NCI-H146 (cell line): Measurements from ENCODE around the gene SH3RF3.

Source experiments
- DNase-seq: peaks from one replicate; lab custom pipeline; 2025; lab: John Stamatoyannopoulos, UW

SH3RF3 gene

GRCh38 chr2:109139002-109139401, 10.0 kb downstream of the SH3RF3 start:
- DNase-seq: no peak

- no peak for DNase-seq
These were observed 10.9 kb downstream of the SH3RF3 start for GRCh38 chr2:109139865-109140396.

- DNase-seq: no peak
These were observed 12.1 kb downstream of the SH3RF3 start for GRCh38 chr2:109141006-109141600.

- no peak for DNase-seq
These were observed 12.8 kb downstream of the SH3RF3 start for GRCh38 chr2:109141727-109142283.

GRCh38 chr2:109142416-109143210, 13.6 kb downstream of the SH3RF3 start:
- DNase-seq: no peak

GRCh38 chr2:109143214-109144187, 14.5 kb downstream of the SH3RF3 start:
- no peak for DNase-seq

GRCh38 chr2:109144271-109144670, 15.3 kb downstream of the SH3RF3 start:
- DNase-seq: no peak

- no peak for DNase-seq
These were observed 15.7 kb downstream of the SH3RF3 start for GRCh38 chr2:109144721-109145120.

GRCh38 chr2:109145286-109145685, 16.3 kb downstream of the SH3RF3 start:
- DNase-seq: no peak

- no peak for DNase-seq
These were observed 18.4 kb downstream of the SH3RF3 start for GRCh38 chr2:109147405-109147804.

- DNase-seq: no peak
These were observed 19.2 kb downstream of the SH3RF3 start for GRCh38 chr2:109148117-109148746.

- DNase-seq: no peak
These were observed 20.1 kb downstream of the SH3RF3 start for GRCh38 chr2:109148991-109149645.

GRCh38 chr2:109150559-109150958, 21.6 kb downstream of the SH3RF3 start:
- DNase-seq: no peak

- DNase-seq: no peak
These were observed 22.5 kb downstream of the SH3RF3 start for GRCh38 chr2:109151519-109151918.

GRCh38 chr2:109153005-109153784, 24.2 kb downstream of the SH3RF3 start:
- DNase-seq: no peak

GRCh38 chr2:109153807-109154206, 24.8 kb downstream of the SH3RF3 start:
- no peak for DNase-seq

GRCh38 chr2:109154226-109154625, 25.2 kb downstream of the SH3RF3 start:
- no peak for DNase-seq

GRCh38 chr2:109155553-109156451, 26.8 kb downstream of the SH3RF3 start:
- no peak for DNase-seq

GRCh38 chr2:109157563-109158105, 28.6 kb downstream of the SH3RF3 start:
- DNase-seq: no peak
